ENCODE results near the gene MARK3. TPM values are rescaled to one million over a fixed set of nuclear protein-coding genes. Genes with fewer than 3 reads are reported as not detected.

The MARK3 gene
- total RNA-seq, 2 experiments from 2014 or later, result 107 TPM

- H3K9me3 Mint-ChIP-seq, result no peaks in the 10 kb centered on the region
- no peaks in the 10 kb centered on the region for H3K4me1 ChIP-seq (ENCODE audit: insufficient read depth, low read length)
- no peak overlapping the region for H3K4me3 Mint-ChIP-seq
- H3K36me3 Mint-ChIP-seq (ENCODE audit: low read depth), result peaks cover 68% of the 10 kb centered on the region
- H3K4me1 Mint-ChIP-seq (ENCODE audit: low read depth), result no peaks in the 10 kb centered on the region
- ATAC-seq (ENCODE audit: poor library complexity) (no peak), DNase-seq (no peak)
- CTCF ChIA-PET, result interaction anchor here (1.3 kb wide), 1 partner anchor 7 kb away, joined by 3 read pairs; no protein-coding TSS in a partner anchor
- H3K27ac ChIP-seq (ENCODE audit: low read depth in 1 of 2, low read length in 2 of 2), result no peak overlapping the region
- H3K4me3 ChIP-seq (ENCODE audit: low read length), result no peak overlapping the region
- TF ChIP-seq CTCF (IDR thresholded peaks at IDR 0.05), result no peak
- no peak overlapping the region for H3K27ac Mint-ChIP-seq
- H3K9me3 ChIP-seq (ENCODE audit: control insufficient read depth in 1 of 2, insufficient read depth in 1 of 2, low read length in 2 of 2), result no peaks in the 10 kb centered on the region
- no peaks in the 10 kb centered on the region for H3K27me3 Mint-ChIP-seq
- peaks cover 40% of the 10 kb centered on the region for H3K36me3 ChIP-seq (ENCODE audit: insufficient read depth, low read length)
- POLR2A ChIA-PET, result interaction anchor here (0.6 kb wide), 1 partner anchor 732 kb away, joined by 3 read pairs; no protein-coding TSS in a partner anchor
- intact Hi-C loops (cut with DNase I, micrococcal nuclease), result no loop called here
- H3K27me3 ChIP-seq (ENCODE audit: control insufficient read depth in 1 of 2, insufficient read depth in 2 of 2, low read length in 2 of 2), result no peaks in the 10 kb centered on the region
Observed at GRCh38 chr14:103507751-103508150, 122.5 kb downstream of the MARK3 start.

GRCh38 chr14:103508521-103509329 lies 123.5 kb downstream of the MARK3 start:
- no peaks in the 10 kb centered on the region for H3K9me3 ChIP-seq (ENCODE audit: control insufficient read depth in 1 of 2, insufficient read depth in 1 of 2, low read length in 2 of 2)
- H3K4me3 Mint-ChIP-seq, result no peak overlapping the region
- H3K4me3 ChIP-seq (ENCODE audit: low read length), result no peak overlapping the region
- POLR2A ChIA-PET, result interaction anchor here (0.6 kb wide), 1 partner anchor 733 kb away, joined by 3 read pairs; no protein-coding TSS in a partner anchor
- no peaks in the 10 kb centered on the region for H3K27me3 Mint-ChIP-seq
- DNase-seq (no peak), ATAC-seq (ENCODE audit: poor library complexity) (no peak)
- H3K27ac Mint-ChIP-seq, result no peak overlapping the region
- CTCF ChIA-PET, result interaction anchor here (1.3 kb wide), 1 partner anchor 8 kb away, joined by 3 read pairs; no protein-coding TSS in a partner anchor
- H3K27ac ChIP-seq (ENCODE audit: low read depth in 1 of 2, low read length in 2 of 2), result no peak overlapping the region
- intact Hi-C loops (cut with DNase I, micrococcal nuclease), result no loop called here
- H3K9me3 Mint-ChIP-seq, result no peaks in the 10 kb centered on the region
- H3K36me3 Mint-ChIP-seq (ENCODE audit: low read depth), result peaks cover 58% of the 10 kb centered on the region
- no peaks in the 10 kb centered on the region for H3K4me1 Mint-ChIP-seq (ENCODE audit: low read depth)
- peaks cover 33% of the 10 kb centered on the region for H3K36me3 ChIP-seq (ENCODE audit: insufficient read depth, low read length)
- no peaks in the 10 kb centered on the region for H3K27me3 ChIP-seq (ENCODE audit: control insufficient read depth in 1 of 2, insufficient read depth in 2 of 2, low read length in 2 of 2)
- no peak for TF ChIP-seq CTCF (IDR thresholded peaks at IDR 0.05)
- H3K4me1 ChIP-seq (ENCODE audit: insufficient read depth, low read length), result no peaks in the 10 kb centered on the region

DNA sequence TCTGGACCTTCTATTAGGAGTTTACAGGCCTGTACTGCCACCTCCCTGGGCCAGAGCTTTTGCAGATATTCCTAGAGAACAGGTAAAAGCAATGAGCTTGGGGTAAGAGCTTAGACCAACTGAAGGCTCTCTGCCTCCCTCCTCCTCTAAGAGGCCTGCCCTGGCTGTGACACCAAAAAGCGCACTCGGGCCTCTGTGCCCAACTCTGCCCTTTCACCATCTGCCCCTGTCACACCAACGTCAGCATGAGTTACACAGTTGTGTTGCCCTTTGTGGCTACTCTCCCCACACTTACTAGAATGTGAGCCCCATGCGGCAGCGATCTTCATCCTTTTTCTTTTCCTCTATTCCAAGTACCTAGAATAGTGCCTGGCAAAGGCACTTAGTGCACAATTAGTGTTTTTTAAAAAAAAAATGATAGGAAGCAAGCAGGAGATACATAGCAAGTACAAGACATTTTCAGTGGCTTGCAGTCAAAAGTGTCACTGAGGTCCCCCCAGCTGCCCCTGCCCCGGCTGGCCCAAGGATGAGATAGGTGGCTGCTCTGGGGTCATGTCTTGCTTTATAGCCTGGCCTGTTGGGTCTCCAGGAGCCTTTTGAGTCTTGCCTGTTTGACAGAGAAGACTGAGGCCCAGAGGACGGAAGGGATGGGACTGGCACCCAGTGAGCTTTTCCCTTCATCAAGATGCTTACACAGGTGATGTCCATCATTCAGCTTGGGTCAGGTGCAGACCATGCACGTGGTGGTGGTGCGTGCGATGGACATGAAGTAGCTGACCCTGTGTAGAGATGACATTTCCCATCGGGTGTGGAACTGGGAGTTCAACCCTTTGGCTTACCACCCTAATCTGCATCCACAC lies 124.9 kb downstream of the MARK3 start:
- intact Hi-C loops (cut with DNase I, micrococcal nuclease), result no loop called here
- no peaks in the 10 kb centered on the region for H3K9me3 Mint-ChIP-seq
- no peaks in the 10 kb centered on the region for H3K4me1 Mint-ChIP-seq (ENCODE audit: low read depth)
- H3K36me3 ChIP-seq (ENCODE audit: insufficient read depth, low read length), result peaks cover 20% of the 10 kb centered on the region
- H3K4me3 ChIP-seq (ENCODE audit: low read length), result no peak overlapping the region
- DNase-seq, result no peak
- H3K27me3 Mint-ChIP-seq, result no peaks in the 10 kb centered on the region
- H3K27ac Mint-ChIP-seq, result no peak overlapping the region
- POLR2A ChIA-PET, result no interaction called here
- no peaks in the 10 kb centered on the region for H3K27me3 ChIP-seq (ENCODE audit: control insufficient read depth in 1 of 2, insufficient read depth in 2 of 2, low read length in 2 of 2)
- H3K27ac ChIP-seq (ENCODE audit: low read depth in 1 of 2, low read length in 2 of 2), result no peak overlapping the region
- ATAC-seq (ENCODE audit: poor library complexity), result no peak
- CTCF ChIA-PET, result interaction anchor here (1.6 kb wide), 1 partner anchor 10 kb away, joined by 4 read pairs; no protein-coding TSS in a partner anchor
- no peak for TF ChIP-seq CTCF (IDR thresholded peaks at IDR 0.05)
- H3K9me3 ChIP-seq (ENCODE audit: control insufficient read depth in 1 of 2, insufficient read depth in 1 of 2, low read length in 2 of 2), result no peaks in the 10 kb centered on the region
- peaks cover 47% of the 10 kb centered on the region for H3K36me3 Mint-ChIP-seq (ENCODE audit: low read depth)
- no peaks in the 10 kb centered on the region for H3K4me1 ChIP-seq (ENCODE audit: insufficient read depth, low read length)
- no peak overlapping the region for H3K4me3 Mint-ChIP-seq
